DMS53 (cell line): Measurements from ENCODE around the gene IL17REL.

ENCODE experiments used
- DNase-seq: peaks from one replicate; lab custom pipeline; 2025; lab: John Stamatoyannopoulos, UW

IL17REL gene

DNA sequence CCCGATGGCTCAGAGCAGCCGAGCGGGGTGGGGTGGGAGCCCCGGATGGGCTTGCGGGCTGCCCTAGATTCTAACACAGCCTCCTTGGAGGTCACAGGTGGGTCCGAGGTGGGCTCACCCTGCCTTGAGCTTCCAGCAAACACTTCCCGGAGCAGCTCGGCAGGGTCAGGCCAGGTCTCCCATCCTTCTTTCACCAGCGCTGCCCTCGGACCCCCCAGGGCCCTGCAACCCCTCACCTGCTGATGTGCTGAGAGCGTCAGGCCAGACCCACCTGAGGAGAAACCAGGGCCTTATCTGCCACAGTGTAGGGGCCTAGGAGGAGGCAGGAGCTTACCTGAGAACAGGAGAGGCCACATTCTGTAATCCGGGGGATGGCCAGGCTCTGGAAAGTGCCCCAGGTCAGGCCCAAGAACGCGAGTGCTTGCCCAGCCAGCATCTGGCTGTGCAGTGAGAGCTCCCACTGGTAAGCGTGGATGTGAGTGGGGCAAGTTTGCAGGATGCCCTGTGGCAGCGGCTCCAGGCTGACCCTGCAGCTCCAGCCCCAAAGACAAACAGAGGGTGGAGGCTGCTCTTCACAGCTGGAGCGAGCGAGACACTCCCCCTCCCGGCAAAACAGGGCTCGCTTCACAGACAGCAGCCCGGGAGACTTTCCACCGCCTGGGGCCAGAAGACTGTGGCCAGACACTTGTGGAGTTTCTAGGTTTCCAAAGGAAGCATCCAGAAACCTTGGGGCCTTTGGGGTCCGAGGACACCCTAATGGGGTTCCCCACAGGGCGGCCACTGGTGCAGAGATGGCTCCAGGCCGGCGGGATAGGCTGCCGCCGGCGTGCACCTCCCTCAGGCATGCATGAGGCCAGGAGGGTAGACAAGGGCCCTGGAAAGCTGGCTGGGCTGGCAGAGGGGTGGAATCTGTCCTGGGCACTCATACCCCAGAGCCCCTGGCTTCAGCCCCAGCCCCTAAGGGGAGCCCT, at the start of gene IL17REL:
Gene IL17REL, minus strand, starts transcription at position 555 of the 971 bp plus-strand sequence. Its CDS starts 119 bp downstream, at position 436.
- DNase-seq, result peak; percentile 57

GRCh38 chr22:50061824-50062355, 49.3 kb upstream of the IL17REL start:
- DNase-seq, result no peak

DNA sequence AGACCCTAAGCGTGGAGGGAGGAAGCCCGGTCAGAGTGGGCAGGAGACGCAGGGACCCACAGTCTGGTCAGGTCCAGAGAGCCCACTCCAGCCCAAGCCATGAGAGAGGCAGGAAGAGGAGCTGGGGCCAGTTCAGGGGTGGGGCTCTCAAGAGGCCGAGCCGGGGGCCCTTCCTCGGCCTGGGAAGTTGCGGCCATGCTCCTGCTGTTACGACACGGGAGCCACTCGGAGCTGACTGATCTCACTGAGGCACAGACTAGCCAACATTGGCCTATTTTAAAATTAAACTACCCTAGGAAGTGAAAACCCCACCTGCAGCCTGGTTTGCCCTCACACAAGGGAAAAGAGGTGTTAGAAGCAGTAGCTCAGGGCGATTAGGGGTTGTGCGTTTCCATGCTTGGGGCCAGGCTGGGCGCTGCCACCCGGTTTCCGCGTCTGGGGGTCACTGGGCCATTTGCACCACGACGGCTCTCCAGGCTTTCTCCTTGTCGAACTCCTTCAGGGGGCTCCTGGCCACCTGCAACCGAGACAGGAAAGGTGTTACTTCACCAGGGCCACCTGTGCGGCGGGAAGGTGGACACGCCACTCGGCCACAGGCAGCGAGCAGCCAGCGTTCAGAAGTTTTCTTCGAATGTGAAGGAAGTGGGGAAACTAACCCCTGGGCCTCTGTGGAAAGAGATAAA, 48.7 kb upstream of the IL17REL start:
- peak; percentile 61 for DNase-seq

DNA sequence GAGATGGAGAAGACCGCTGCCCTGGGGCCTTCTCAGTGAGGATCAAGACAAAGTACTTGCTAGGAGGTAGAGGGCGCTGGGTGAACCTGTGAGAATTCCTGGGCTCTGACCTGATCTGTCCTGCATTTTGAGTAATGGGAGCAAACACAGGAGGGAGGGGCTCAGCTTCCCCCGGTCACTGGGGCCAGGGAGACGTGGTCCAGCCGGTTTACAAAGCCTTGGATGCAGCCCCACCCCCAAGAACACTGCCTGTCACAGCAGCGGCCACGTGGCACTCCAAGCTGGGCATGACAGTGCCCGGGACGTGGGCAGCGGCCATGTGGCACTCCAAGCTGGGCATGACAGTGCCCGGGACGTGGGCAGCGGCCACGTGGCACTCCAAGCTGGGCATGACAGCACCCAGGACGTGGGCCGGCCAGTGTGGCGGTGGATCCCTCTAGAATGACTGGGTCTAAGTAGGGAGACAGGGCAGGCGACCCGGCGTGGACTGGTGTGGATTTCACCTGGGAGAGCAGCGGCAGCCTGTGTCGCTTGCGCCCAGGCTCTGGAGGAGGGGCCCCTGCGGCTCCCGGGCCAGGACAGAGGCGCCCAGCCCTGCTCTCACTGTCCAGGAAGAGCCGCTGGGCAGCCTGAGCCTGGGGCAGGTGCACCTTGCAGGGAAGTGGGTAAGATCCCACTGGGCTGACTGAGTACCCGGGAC, 48.0 kb upstream of the IL17REL start:
- DNase-seq, result peak; percentile 66

DNA sequence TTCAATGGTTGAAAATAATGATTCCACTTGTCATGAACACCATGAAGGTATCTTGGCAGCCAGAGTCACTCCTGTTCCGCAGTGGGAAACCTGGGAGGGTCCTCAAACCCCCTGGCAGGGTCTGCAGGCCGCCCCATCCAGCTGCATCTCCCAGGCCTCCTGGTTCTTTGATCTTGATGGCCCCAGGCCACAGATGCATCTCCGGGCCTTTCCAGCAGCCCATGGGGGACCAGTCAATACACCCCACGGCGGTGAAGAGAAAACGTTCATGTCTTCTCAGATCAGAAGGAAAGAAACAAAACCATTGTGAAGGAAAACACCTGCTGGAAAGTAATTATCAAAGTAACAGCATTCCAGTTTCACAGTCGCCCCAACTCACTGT, 47.3 kb upstream of the IL17REL start:
- no peak for DNase-seq

GRCh38 chr22:50058906-50059880, 46.6 kb upstream of the IL17REL start:
- no peak for DNase-seq

DNA sequence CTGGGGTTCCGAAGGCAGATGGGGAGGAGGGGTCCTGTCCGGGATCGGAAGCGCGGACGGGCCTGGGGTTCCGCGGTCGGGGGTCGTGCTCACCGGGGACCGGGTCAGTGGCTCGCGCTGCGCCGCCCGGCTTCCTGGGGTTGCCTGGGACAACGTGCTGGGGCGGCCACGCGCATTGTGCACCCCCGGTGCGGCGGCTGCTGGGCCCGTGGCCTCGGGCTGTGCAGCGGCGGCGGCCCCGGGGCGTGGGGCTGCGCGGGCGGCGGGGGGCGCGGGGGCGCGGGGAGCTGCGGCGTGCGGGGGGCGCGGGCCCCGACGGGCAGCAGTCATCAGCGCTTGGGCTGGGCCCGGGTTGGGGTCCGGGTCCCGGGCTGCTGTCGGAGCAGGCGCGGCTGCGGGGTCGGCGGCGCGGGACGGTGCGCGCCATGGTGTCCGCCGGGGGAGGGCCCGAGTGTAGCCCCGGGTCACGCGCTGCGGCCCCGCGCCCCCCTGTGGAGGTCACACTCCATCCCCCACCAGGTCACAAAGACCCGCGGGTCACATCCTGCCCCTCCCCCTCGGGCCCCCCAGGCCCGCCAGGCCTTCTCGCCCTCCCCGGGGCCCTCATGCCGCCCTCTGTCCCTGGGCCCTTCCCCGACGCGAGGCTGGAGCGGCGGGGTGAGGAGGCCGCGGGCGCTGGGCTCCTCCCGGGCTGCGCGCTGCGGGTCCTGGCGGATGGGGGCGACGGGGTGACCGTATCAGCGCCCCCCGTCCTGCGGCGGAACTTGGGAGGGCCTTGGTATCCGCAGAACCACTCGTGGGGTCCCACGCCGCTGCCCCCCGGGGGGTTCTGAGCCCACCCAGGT, 45.7 kb upstream of the IL17REL start, which contains the start of gene TTLL8:
Gene TTLL8, minus strand, starts transcription at position 238 of the 845 bp plus-strand sequence.
- no peak for DNase-seq

- DNase-seq, result no peak
Measured at GRCh38 chr22:50057278-50058060, 44.9 kb upstream of the IL17REL start.

- no peak for DNase-seq
Measured at GRCh38 chr22:50056214-50056972, 43.8 kb upstream of the IL17REL start.

DNA sequence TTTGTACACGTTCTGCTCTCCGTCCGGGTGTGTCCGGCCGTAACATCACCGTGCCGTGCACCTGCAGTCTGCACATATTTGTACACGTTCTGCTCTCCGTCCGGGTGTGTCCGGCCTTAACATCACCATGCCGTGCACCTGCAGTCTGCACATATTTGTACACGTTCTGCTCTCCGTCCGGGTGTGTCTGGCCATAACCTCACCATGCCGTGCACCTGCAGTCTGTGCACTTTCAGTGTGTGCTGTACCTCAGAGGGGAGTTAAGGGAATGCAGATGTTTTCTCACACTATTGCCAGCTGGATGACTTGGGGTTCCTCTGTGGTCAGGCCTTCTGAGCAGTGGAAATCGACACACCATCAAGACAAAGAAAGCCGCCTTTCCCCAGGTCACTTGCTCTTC, 41.3 kb upstream of the IL17REL start:
- DNase-seq, result peak; percentile 54

- DNase-seq, result no peak
Measured at GRCh38 chr22:50051930-50052329, 39.4 kb upstream of the IL17REL start.

GRCh38 chr22:50049299-50050195, 37.0 kb upstream of the IL17REL start:
- DNase-seq, result no peak

GRCh38 chr22:50048836-50049235, 36.3 kb upstream of the IL17REL start:
- no peak for DNase-seq

DNA sequence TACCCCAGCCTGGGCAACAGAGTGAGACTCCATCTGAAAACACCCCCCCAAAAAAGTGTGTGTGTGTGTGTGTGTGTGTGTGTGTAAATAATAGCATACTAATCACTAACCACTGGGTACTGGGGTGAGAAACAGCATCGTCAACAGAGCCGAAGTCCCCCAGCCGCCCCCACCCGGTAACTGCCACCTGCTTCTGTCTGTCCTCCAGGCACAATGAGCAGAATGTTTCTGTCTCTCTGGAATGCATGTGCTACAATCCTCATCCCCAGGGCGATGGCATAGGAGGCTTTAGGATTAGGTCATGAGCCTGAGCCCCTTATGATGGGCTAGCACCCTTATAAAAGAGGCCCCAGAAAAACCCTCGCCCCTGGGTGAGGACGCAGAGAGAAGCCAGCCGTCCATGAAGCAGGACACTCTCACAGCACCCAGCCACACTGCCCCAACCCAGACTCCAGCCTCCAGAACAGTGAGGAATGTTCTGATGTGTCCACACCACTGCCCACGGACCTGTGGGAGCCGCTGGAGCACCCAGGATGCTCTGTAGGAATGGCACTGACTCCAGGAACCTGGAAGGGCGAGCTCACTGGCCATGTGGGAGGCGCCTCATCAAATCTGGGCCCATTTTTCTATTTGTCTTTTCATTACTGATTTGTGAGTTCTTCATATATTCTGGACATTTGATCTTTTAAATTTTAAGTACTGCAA, 35.6 kb upstream of the IL17REL start:
- DNase-seq, result no peak

GRCh38 chr22:50047346-50047745, 34.8 kb upstream of the IL17REL start:
- DNase-seq, result no peak

DNA sequence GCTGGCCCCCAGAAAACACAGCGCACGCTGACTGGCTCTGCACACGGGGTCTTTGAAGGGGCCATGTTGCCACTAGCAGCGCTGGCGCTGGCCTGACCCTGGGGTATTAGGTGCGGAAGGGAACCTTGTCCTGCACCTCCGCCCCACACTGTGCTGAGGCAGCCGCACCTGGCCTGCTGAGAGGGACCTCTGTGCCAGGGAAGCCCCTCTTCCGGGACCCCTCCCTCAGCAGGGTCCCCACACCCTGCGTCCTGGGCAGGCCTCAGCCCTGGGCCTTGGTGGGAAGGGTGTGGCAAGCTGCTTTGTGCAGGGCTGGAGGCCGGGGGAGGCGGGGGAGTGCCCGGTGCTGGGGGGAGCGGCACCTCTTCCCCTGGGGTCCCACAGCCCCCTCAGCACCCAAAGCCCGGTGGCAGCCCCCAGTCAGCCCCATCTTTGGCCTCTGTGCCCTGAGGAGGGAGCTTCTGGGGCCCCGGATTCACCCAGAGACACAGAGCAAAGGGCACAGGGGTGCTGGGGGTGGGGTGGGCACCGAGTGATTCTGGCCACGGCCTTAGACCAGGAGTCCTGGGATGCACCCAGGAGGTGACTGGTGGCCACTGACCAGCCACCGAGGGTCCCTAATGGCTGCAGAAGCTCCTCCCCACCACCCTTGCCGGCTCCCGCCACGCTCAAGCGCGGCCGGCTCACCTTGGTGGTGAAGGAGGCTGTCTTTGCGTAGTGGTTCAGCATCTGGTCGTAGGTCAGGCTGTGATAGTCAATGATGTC, 34.1 kb upstream of the IL17REL start:
- DNase-seq, result no peak
